ES-I3 (cell line): Measurements from ENCODE around the gene RPUSD2.

Source experiments
- H3K36me3 ChIP-seq: 2 replicates; pipeline ENCODE4 v1.6.1; 2013; ENCODE audit warnings: mild to moderate bottlenecking, low read length, control low read depth, moderate library complexity; ENCODE audit not compliant: insufficient read depth
- H3K4me1 ChIP-seq: 2 replicates; pipeline ENCODE4 v1.6.1; 2013; ENCODE audit warnings: mild to moderate bottlenecking, control low read depth, low read length; ENCODE audit not compliant: insufficient read depth
- H3K9ac ChIP-seq: 2 replicates; pipeline ENCODE4 v1.6.1; 2013; ENCODE audit warnings: low read depth, mild to moderate bottlenecking, low read length, moderate library complexity
- H3K9me3 ChIP-seq: 2 replicates; pipeline ENCODE4 v1.6.1; 2013; ENCODE audit warnings: mild to moderate bottlenecking, low read length, moderate library complexity; ENCODE audit not compliant: control insufficient read depth, insufficient read depth

The RPUSD2 gene

DNA sequence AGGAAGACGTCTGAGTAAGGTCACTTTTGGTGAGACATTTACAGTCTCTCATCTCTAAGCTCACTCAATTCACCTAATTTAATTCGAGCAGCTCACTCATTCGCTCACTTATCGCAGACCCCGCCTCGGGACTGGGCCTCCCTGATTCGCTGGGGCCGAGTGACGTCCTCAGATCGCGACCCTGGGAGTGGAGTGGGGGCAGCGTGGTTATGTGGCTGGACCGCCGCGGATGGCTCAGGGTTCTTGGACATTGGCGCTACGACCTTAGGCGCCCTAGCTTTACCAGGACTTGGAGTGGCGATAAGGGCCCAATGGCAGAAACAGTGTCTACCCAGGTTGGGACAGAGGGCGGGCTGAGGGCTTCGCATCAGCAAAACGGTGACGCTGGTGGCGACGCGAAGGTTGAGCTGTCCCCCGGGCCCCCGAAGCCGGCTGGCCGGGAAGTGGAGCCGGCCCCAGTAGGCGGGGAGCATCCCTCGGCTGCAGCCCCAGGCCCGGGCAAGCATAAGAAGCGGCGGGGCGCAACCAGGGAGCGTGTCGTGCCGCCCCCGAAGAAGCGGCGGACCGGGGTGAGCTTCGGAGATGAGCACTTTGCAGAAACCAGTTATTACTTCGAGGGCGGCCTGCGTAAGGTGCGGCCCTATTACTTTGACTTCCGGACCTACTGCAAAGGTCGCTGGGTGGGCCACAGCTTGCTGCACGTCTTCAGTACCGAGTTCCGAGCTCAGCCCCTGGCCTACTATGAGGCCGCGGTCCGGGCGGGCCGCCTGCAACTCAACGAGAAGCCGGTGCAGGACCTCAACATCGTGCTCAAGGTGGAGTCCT, at the start of gene RPUSD2:
RPUSD2 (plus strand) TSS at position 171 of the 825 bp plus-strand sequence; CDS start at position 210, 39 bp downstream.
- Histone ChIP-seq H3K4me1 (peaks cover 5% of the 10 kb centered on the region; the same call in 1 of the 2 replicates), H3K9me3 (no peaks in the 10 kb centered on the region), H3K36me3 (peaks cover 8% of the 10 kb centered on the region), H3K9ac (peak within 1 kb of the TSS; percentile 85)

DNA sequence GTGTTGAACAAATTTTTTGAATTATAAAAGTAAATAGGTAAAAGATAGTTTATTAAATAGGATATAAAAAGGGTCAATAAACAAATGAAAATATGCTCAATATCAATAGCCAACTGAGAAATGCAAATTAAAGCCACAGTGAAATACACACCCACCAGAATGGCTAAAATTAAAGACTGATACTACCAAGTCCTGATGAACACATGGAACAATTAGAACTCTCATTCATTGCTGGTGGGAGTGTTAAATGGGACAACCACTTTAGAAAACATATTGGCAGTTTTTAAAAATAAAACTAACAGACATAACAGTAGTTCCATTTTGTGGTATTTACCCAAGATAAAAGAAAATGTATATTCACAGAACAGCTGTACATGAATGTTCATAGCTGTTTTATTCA, 45.5 kb upstream of the RPUSD2 start:
- H3K36me3 ChIP-seq: no peaks in the 10 kb centered on the region
- no peak overlapping the region for H3K9ac ChIP-seq
- H3K9me3 ChIP-seq: no peaks in the 10 kb centered on the region
- H3K4me1 ChIP-seq: no peaks in the 10 kb centered on the region

DNA sequence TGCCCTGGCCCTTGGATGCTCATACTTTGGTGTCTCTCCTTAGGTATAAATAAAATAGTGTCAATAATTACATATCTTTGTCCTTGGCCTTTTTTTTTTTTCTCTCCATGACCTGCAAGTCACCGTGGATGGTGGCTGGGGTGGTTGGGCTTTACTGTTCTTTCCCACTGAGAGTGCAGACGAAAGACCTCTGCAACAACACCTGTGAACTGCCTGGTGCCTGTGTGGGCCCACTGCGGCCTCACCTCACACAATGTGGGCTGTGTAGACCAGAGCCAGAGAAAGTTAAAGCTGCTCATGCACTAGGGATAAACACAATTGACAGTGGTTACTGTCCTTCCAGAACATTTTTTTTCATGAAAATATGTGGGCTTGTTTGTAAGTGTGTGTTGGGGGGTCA, 43.2 kb upstream of the RPUSD2 start:
- Histone ChIP-seq H3K9me3 (no peaks in the 10 kb centered on the region), H3K9ac (no peak overlapping the region), H3K36me3 (no peaks in the 10 kb centered on the region), H3K4me1 (no peaks in the 10 kb centered on the region)

DNA sequence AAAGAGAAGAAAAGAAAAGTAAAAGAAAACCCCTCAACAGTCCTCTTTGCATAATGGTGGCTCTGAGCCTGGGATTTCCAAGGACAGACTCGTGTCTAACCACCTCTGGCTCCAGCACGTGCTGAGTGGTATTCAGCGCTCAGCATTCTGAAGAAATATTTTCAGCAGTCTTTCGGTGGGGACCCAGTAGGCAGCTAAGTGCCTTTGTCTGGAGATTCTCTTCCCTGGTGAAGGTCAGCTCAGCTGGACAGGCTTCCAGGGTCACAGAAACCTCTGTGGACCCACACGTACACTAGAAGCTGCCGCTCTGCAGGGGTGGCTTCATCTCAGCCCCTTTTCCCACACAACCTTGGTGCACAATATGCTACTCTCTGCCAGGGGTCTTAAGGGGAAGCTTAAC, 40.3 kb upstream of the RPUSD2 start:
- H3K36me3 ChIP-seq: no peaks in the 10 kb centered on the region
- H3K4me1 ChIP-seq: no peaks in the 10 kb centered on the region

DNA sequence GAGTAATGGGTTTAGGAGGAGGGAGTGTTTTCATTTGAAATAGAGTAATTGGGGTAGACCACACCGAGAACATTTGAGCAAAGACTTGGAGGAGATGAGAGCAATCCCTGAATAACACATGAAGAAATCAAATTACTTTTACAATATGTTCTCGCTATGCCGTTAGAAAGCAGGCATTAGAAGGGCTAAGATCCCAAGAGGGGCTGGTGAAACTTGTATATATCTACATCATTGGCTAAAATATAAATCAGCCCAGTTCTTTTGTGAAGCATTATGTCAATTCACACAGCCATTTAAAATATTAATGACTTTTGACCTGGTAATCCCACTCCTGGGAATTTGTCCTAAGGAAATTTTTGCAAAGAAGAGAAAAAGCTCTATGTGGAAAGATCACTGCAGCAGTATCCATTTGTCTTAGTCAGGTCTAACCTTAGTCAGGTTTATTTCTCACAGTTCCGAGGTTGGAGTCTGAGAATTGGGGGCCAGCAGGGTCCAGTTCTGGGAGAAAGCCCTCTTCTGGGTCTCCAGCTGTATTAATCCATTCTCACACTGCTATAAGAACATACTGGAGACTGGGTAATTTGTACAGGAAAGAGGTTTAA, 35.2 kb upstream of the RPUSD2 start:
- Histone ChIP-seq H3K36me3 (no peaks in the 10 kb centered on the region), H3K9ac (no peak overlapping the region), H3K4me1 (no peaks in the 10 kb centered on the region), H3K9me3 (no peaks in the 10 kb centered on the region)

More for the DNA sequence above, 40.3 kb upstream of the RPUSD2 start:
- Histone ChIP-seq H3K9ac (no peak overlapping the region), H3K9me3 (no peaks in the 10 kb centered on the region)

- Histone ChIP-seq H3K36me3 (no peaks in the 10 kb centered on the region), H3K4me1 (no peaks in the 10 kb centered on the region), H3K9ac (no peak overlapping the region), H3K9me3 (no peaks in the 10 kb centered on the region)
Measured at GRCh38 chr15:40534371-40534770, 34.7 kb upstream of the RPUSD2 start.

- no peaks in the 10 kb centered on the region for H3K4me1 ChIP-seq
- no peaks in the 10 kb centered on the region for H3K36me3 ChIP-seq
- no peaks in the 10 kb centered on the region for H3K9me3 ChIP-seq
- no peak overlapping the region for H3K9ac ChIP-seq
Measured at GRCh38 chr15:40536501-40536900, 32.6 kb upstream of the RPUSD2 start.

DNA sequence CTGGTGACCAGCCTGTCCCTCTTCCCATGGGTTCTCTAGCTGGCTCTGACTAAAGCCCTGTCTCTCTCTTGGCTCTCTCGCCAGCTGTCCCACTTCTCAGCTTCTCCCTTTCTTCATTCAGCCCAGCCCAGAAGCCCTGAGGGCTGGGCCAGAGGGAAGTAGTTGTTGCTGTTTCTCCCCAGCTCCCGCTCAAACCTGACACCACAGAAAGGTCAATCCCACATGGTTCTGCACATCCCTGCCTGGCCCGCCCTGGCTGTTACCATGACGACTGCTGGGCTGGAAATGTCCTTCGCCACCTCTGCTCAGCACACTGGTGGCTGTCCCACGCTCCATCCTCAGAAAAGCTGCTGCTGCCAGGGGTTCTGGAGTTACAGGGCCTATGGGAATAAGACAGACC, 30.1 kb upstream of the RPUSD2 start:
- Histone ChIP-seq H3K36me3 (no peaks in the 10 kb centered on the region), H3K4me1 (no peaks in the 10 kb centered on the region), H3K9me3 (no peaks in the 10 kb centered on the region), H3K9ac (no peak overlapping the region)

DNA sequence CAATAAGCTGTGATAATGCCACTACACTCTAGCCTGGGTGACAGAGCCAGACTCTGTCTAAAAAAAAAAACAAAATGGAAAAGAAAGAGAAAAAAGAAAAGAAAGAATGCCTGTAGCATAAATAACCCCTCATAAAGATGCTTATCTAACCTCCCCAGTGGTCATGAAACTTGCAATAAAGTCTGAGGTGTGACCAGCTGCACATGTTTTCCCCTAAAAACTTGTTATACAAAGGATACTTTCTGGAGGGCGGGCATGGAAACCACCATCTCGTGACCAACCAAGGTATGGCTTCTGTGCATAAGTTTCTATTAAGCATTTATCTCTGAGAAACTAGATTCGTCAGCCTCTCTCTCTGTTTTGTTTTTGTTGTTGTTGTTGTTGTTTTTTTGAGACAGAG, 26.0 kb upstream of the RPUSD2 start:
- no peaks in the 10 kb centered on the region for H3K4me1 ChIP-seq
- H3K9ac ChIP-seq: no peak overlapping the region
- H3K36me3 ChIP-seq: no peaks in the 10 kb centered on the region
- H3K9me3 ChIP-seq: no peaks in the 10 kb centered on the region

DNA sequence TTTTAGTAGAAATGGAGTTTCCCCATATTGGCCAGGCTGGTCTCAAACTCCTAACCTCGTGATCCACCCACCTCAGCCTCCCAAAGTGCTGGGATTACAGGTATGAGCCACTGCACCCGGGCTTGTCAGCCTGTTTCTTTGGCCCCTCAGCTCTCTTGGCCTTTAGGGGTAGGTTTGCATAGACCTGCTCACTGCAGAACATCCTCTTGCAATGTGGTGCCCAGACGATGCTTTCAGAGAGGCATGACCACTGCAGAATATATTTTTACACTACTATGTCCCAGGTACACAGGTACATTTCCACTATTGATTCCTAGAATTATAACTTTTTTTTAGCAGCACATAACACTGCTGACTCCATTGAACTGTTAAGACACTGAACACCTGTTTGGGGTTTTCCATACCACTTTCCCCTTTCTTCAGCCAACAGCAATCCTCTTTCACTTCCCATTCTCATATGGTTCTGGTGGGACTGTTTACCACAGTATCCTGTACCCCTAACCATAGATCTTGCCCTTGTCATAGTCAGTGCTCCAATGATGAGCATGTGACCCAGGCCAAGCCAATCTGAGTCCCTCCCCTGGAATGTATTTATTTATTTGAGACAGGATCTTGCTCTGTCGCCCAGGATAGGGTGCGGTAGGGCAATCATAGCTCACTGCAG, 25.3 kb upstream of the RPUSD2 start:
- no peaks in the 10 kb centered on the region for H3K4me1 ChIP-seq

DNA sequence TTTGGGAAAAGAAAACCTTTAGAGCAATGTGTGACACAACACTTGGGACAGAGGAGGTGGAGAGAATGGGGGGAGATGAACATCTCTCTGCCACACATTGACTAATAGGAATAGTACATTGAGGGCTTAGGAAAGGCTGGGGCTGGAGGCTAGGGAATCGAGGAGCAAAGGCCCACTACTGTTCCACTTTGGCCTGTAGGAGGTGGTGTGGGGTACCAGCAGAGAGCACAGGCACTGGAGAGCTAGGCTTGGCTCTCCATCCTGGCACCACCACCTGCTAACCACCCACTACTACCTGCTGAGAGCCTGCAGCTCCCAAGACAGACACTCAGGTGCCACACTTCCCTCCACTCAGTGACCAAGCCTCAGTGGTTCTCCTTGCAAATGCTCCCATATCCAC, 23.6 kb upstream of the RPUSD2 start:
- Histone ChIP-seq H3K9me3 (no peaks in the 10 kb centered on the region), H3K9ac (no peak overlapping the region), H3K36me3 (no peaks in the 10 kb centered on the region), H3K4me1 (no peaks in the 10 kb centered on the region)

More for the DNA sequence above, 25.3 kb upstream of the RPUSD2 start:
- H3K9ac ChIP-seq: no peak overlapping the region
- no peaks in the 10 kb centered on the region for H3K36me3 ChIP-seq
- no peaks in the 10 kb centered on the region for H3K9me3 ChIP-seq

- H3K9me3 ChIP-seq: no peaks in the 10 kb centered on the region
- no peaks in the 10 kb centered on the region for H3K36me3 ChIP-seq
- H3K4me1 ChIP-seq: no peaks in the 10 kb centered on the region
- no peak overlapping the region for H3K9ac ChIP-seq
Measured at GRCh38 chr15:40548610-40549009, 20.5 kb upstream of the RPUSD2 start.

DNA sequence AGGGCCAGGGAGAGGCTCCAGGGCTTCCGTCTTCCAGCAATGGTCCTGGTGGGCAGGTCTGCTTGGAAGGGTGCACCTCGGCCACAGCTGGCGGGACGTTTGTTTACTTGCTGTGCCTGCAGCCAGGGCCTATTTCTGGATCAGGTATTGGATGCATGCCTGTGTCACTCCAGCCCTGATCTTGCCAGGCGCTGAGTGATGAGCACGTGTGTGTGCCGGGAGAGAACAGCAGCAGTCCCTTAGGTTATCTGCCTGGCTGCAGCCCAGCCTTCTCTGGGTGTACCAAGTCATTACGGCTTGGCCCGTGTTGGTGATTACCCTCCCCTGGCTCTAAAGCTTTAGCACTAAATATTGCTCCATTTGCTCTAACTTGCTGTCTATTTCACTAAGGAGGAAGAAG, 19.2 kb upstream of the RPUSD2 start:
- Histone ChIP-seq H3K9me3 (no peaks in the 10 kb centered on the region), H3K4me1 (peaks cover 10% of the 10 kb centered on the region), H3K9ac (no peak overlapping the region), H3K36me3 (no peaks in the 10 kb centered on the region)

DNA sequence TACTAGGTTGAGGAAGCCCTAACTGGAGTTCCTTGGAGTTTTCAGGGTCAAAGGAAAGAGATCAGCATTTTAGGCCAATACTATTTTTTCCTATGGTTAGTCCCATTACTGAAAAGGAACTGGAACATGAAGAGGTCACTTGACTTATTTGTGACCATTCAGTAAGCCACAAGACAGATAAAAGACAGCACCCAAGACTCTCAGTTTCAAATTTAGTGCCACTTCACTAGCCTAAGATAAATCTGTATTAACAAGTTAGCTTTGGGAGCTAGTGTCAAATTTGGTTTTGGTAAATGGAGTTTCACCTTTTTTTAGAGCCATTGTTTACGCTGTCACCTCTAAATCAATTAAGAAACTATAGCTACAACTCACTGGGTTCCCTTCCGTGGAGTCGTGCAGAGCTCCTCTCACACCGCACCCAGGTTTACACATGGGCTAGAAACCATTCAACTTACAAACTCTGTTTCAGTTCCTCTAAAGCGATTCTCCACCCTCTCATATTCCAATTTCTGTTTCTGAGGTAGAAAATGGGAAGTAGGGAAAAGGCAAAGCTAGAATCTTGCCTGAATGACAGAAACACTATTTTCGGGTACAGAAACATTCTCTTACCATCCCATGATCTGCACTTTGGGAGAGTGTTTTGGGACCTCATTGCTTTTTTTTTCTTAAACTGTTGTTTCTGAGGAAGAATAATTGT, 18.6 kb upstream of the RPUSD2 start:
- Histone ChIP-seq H3K9me3 (no peaks in the 10 kb centered on the region), H3K4me1 (peaks cover 16% of the 10 kb centered on the region), H3K9ac (no peak overlapping the region), H3K36me3 (no peaks in the 10 kb centered on the region)
